ENCODE results near the gene DNAJB12.

GRCh38 chr10:72338180-72338579 is 16.5 kb downstream of the DNAJB12 start:
- TF ChIP-seq, protein P1, sequence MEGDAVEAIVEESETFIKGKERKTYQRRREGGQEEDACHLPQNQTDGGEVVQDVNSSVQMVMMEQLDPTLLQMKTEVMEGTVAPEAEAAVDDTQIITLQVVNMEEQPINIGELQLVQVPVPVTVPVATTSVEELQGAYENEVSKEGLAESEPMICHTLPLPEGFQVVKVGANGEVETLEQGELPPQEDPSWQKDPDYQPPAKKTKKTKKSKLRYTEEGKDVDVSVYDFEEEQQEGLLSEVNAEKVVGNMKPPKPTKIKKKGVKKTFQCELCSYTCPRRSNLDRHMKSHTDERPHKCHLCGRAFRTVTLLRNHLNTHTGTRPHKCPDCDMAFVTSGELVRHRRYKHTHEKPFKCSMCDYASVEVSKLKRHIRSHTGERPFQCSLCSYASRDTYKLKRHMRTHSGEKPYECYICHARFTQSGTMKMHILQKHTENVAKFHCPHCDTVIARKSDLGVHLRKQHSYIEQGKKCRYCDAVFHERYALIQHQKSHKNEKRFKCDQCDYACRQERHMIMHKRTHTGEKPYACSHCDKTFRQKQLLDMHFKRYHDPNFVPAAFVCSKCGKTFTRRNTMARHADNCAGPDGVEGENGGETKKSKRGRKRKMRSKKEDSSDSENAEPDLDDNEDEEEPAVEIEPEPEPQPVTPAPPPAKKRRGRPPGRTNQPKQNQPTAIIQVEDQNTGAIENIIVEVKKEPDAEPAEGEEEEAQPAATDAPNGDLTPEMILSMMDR (conservative IDR thresholded peaks at IDR 0.05; ENCODE audit: low read depth, low read length): no peak
- TF ChIP-seq EZH2 (IDR thresholded peaks at IDR 0.05; ENCODE audit: low read length, unreplicated experiment): no peak
- TF ChIP-seq EZH2phosphoT487 (IDR thresholded peaks at IDR 0.05; ENCODE audit: borderline replicate concordance, low read length): no peak
